NCI-H2196 (cell line): Measurements from ENCODE around the gene ACBD3.

Experiments used
- DNase-seq: peaks from one replicate; lab custom pipeline; 2025; ENCODE audit not compliant: unreplicated experiment; lab: John Stamatoyannopoulos, UW

Gene ACBD3

DNA sequence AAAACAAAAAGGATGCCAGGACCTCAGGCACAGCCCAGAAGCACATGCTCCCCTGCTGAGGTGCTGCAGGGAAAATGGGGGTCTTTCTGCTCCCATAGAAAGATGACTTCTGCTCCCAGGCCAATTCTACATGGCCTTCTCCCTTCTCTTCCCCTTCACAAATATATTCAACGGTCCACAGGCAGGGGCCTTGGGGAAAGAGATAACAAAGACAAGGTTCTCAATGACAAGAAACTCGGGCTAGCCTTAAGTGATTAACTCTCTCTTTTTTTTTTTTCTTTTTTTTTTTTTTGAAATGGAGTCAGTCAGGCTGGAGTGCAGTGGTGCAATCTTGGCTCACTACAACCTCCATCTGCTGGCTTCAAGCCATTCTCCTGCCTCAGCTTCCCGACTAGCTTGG is 69.9 kb downstream of the ACBD3 start:
- no peak for DNase-seq

DNA sequence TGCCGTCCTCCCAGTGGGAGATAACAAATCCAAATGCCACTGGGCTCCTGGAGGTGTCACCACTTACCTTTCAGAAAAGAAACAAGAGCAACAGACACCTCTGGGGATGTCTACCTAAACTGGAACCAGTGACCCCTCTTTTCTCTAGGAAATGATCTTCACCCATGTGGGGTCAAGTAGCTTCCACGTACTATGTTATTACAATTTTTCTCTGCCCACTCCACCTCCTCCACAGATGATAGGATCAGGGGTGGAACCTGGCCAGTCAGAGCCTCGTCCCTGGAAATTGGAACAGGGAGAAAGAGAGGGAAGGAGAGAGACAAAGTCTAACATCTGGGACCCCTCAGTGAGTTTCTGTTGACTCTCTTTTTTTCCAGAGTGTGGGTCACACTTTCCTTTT is 73.9 kb downstream of the ACBD3 start:
- no peak for DNase-seq

DNA sequence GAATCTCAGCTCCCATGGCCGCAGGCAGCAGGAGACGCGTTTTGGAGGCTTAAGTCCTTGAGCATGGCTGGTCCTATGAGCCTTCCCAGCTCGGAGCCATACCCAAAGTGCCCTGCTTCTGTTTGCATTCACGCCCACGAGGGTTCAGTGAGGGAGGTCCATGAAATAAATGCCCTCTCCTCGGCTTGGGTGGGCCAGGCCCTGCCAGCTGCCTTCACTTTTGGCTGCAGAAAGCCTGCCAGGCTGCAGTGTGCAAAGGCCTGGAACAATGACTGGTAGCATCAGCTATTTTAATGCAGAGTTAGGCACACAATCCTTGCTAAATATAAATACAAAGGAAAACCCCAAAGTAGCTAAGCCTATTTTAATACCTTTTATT is 74.7 kb downstream of the ACBD3 start:
- DNase-seq = no peak

DNA sequence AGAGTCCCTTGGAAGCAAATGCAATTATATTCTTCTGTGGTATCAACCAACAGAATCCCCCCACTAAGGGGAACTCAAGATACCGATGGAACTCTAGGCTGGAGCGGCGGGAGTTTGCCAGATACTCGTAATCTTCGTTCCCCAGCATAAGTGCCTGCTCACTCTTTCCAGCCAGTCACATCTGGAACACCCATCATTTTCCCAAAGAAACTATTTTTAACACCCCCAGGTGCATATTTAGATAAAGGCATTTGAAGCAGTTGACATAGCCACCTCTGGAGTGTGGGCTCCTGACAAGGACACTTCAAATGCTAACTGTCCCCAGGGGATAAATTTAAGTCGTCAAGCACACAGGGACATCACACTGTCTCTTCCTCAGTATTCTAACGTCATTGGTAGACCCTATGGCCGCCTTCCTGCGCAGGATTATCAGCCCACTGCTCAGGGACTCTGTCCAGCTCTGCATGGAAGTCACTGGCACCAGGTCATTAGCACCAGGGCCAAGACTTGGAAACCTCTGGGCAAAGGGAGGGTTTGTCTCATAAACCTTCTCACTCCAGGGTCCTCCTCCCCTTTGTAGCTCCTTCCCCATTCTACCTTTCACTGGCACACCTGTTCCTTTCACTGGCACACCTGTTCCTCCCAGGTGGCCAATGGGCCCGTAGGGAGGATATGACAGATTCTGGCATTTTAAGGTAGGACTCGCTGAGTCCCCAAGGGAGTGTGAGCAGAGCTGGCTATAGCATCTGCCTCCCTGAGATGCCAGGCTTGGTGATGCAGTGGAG is 75.3 kb downstream of the ACBD3 start:
- no peak for DNase-seq

DNA sequence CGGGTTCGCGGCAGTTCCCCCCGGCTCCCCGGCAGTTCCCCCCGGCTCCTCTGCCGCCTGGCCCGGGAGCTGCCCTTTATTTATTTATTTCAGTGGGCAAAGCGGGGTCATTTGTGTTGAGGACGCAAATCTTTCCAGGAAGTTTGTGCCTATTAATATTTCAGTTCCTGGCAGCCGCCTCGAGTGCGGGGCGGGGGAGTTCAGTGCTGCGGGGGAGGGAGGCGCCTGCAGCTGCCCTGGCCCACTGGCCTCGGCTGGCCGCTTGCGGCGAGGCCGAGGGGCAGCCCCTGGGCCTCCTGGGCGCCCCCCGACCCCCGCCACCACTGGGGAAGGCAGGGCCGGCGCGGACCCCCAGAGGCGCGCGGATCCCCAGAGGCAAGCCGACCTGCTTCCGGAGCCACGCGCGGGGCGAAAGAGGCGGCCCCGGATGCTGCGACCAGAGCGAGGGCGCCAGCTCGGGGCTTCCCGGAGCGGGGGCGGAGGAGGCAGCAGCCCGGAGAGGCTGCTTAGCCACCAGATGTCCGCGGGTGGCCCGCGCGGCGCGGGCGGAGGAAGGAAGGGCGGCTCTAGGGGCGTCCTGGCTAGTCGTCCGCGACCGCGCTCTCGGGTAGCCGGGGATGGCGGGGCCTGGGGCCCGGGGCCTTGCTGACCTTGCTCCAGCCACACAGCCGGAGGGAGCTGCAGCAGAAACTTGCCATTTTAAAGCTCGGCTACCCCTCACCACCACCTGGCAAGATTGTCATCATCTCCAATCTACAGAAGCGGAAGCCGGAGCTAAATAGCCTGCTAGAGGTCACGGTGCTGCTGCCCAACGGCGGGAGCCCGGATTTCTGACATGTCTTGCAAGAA is 76.1 kb downstream of the ACBD3 start:
- peak; percentile 85 for DNase-seq

DNA sequence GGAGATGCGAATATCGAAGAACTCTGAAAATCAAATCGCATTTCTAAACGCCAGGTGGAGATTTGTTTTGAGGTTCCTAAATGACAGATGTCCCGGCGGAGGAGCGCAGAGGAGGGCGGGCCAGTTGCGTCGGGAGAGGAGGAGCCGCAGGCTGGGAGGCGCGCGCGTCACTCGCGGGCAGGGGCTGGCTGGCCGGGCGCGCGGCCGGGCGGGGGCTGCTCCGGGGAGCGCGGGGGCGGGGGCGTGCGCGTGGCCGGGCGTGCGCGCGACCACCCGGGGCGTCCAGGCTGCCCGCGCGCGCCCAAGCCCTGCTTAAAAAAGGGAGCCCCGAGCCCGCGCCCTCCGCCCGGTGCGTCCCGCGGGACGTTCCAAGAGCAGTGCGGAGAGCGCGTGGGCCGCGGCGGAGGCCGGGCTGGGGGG is 76.7 kb downstream of the ACBD3 start:
- DNase-seq = peak; percentile 91

DNA sequence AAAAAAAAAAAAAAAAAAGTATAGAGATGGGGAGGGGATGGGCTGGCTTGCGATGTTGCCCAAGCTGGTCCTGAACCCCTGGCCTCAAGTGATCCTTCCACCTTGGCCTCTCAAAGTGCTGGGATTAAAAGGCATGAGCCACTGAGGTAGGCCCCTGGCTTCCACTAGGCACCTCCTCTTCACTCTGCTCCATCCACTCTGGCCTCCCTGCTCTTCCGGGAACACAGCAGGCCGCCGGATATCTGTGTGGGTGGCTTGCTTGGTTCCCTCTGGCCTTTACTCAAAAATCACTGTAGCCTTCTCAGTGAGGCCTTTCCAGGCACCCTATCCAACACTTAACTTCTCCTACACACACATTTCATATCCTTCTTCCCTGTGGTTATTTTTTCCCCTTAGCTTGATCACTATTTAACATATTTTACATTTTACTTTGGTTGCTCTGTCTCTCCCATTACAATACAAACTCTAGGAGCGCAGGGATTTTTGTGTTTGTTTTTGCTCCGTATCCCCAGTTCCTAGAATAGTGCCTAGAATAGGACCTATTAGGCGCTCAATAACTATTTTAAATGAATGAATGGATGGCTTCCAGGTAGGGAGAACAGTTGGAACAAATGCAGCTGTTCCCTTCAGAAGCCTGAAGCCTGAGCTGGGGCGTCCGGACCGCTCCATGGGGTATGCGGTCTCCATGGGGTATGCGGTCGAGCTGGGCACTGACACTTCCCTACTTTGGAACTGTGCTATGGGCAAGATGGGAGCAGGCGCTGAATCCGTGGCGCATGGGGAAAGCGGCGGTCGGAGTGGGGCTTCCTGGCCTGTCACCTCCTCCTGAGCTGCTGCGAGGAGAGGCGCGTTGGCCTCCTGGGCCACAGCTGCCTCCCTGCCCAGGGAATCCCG is 77.4 kb downstream of the ACBD3 start:
- DNase-seq = no peak

DNA sequence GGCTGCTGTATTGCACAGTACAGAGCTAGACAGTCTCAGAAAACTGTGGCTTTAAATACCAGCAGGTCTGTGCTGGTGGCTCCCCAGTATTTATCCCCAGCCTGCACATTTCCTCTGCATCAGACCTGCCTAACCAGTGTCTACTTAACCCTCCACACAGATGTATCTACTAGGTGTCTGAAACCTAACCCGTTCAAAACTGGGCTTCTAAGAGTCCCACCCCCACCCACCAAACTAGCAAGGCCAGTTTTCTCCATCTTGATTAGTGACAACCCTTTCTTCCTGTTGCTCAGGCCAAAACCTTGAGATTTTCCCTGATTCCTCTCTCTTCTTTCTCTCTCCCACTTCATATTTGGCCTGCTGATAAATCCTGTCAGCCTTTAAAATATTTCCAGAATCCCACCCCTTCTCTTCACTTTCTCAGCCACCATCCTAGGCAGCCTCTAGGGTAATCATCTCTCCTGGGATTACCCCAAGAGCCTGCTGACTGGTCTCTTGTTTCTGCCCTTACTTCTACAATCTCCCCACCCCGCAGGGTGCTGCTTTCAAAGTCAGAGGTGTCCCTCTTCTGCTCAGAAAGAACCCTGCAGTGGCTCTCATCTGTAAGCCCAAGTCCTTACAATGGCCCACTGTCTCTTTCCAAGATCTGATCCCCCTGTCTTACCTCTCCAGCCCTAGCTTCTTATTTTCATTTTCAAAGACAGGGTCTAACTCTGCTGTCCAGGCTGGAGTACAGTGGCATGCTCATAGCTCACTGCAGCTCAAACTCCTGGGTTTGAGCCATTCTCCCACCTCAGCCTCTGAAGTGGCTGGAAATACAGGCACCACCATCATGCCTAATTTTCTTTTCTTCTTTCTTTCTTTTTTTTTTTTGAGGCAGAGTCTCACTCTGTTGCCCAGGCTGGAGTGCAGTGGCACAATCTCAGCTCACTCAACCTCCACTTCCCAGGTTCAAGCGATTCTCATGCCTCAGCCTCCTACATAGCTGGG is 78.8 kb downstream of the ACBD3 start:
- peak; percentile 27 for DNase-seq

DNA sequence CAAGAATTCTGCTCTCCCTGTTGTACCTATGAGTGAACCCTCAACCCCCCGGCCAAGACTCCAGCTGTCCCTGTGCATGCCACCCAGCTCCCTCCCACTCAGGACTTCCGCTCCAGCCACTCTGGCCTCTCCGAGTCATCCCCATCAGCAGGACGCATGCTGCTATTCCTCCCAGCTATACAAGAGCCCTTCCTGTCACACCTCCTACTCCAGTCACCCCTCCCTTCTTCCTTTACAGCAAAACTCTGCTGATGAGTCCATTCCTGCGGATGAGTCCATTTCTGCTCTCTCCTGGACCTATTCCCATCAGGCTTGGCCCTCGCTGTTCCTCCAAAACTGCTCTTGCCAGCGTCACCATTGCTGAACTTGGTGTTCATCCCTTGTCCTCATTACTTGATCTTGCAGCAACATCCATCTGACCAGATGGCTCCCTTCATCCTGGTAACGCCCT is 81.8 kb downstream of the ACBD3 start:
- no peak for DNase-seq

DNA sequence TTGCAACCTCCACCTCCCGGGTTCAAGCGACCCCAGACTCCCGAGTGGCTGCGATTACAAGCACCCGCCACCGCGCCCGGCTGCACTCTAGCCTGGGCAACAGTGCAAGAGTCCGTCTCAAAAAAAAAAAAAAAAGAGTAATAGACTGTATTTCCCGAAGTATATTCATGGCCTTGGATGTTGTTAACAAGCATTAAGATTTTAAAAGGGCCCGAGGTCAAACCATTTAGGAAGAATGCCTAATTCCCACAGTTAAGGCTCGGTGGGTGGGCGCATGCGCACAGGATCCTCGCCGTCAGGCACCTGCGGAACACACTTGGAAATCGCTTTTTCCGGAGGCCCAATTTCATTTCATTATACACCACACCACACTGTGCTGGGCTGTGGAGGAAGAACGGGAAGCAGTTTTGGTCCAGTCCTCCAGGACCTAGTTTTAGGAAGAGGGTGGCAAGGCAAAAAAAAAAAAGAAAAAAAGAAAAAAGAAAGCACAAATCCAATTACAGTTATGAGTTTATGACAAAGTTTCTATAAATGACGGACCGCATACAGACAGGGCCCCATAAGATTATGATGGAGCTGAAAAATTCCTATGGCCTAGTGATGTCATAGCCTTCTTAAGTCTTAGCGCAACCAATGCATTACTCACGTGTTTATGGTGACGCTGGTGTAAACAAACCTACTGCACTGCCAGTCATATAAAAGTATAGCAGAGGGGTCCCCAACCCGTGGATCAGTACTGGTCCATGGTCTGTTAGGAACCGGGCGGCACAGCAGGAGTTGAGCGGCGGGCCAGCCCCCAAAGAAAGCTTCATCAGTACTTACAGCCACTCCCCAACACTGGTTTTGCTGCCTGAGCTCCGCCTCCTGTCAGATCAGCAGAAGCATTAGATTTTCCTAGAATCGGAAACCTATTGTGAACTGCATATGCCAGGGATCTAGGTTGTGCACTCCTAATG is 85.8 kb downstream of the ACBD3 start:
- DNase-seq = peak; percentile 9

DNA sequence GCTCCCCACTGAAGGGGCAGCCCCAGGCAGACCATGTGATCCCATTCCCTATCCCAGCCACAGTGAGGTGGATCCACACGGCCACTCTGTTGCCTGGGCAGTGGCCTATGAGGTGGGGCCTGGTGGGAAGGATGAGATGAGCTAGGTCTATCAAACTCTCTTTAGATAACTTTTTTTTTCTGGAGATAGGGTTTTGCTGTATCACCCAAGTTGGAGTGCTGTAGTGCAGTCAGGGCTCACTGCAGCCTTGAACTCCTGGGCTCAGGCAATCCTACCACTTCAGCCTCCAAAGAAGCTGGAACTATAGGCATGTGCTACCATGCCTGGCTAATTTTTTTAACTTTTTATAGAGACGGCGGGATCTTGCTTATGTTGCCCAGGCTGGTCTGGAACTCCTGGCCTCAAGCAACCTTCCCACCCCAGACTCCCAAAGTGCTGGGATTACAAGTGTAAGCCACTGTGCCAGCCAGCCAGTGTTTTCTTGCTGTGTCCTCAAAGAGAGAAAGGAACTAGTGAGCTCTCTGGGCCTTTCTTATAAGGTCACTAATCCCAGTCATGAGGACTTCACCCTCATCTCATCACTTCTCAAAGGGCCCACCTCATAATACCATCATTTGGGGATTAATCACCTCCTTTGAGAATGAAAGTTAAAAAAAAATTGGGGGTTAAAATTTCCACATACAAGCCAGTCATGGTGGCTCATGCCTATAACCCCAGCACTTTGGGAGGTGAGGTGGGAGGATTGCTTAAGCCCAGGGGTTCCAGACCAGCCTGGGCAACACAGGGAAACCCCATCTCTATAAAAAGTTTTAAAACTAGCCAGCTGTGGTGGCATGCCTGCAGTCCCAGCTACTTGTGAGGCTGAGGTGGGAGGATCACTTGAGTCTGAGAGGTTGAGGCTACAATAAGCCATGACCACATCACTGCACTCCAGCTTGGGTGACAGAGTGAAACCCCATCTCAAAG is 87.4 kb downstream of the ACBD3 start:
- no peak for DNase-seq

DNA sequence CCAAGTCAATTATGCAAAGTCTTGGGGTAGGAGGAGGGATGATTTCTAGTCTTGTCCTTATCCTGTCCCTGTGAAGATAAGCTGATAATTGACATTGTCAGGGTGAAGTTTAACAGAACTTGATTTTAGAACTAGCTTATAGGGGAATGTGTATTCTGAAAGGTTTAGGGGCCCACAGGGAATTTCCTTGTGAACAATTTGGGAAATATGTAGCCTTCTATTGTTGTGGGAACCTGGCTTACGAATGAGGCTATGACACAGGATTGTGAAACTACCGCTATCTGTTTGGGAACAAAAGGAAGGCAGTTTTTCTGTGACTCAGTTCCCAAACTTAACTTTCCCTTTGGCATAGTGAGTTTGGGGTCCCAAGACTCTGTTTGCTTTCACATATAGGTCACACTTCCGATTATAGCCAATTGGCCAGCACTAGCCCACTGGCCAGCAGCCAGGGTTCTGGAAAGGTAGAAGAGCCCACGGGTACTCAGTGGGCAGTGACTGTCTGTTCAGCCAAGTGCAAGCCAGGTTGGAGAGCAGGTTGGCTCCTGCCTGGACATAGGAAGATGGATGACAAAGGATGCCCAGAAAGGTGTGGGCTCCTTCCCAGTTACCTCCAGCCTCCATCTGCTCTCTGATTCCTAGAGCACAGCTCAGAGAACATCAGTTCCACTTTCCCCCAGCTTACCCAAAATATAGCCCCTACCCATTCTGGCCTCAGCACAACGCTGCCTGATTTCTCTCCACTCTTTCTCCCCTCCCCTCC is 88.5 kb downstream of the ACBD3 start:
- DNase-seq = no peak

DNA sequence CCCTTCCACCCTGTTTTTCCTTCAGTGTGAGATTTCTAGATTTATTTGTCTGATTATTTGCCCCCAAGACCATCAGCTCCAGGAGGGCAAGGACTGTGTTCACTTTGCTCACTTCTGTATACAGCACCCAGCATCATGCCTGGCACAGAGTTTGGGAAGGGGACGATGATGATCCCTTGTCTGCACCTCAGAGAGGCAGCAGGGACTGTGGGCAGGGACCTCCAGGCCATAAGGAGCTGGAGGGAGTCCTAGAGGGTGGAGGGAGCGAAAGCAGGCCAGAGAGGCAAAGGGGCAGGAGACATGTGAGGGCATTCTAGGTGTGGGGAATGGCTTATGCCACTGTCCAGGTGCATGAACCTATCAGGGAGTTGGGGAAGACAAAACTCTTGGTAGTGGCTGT is 91.3 kb downstream of the ACBD3 start:
- no peak for DNase-seq
